Non-pigmented ciliary epithelial cell (primary cell): Measurements from ENCODE around the gene HNF4A.

ENCODE experiments used
- DNase-seq: peaks from one replicate; pipeline ENCODE4 v3.0.0-alpha.2; 2010; ENCODE audit warnings: low read depth

The HNF4A gene

GRCh38 chr20:44445742-44446710 lies 90.5 kb downstream of the HNF4A start:
- no peak for DNase-seq

GRCh38 chr20:44447827-44448419 lies 92.4 kb downstream of the HNF4A start:
- DNase-seq: no peak

- DNase-seq: no peak
Measured at GRCh38 chr20:44448753-44449546, 93.5 kb downstream of the HNF4A start.

DNA sequence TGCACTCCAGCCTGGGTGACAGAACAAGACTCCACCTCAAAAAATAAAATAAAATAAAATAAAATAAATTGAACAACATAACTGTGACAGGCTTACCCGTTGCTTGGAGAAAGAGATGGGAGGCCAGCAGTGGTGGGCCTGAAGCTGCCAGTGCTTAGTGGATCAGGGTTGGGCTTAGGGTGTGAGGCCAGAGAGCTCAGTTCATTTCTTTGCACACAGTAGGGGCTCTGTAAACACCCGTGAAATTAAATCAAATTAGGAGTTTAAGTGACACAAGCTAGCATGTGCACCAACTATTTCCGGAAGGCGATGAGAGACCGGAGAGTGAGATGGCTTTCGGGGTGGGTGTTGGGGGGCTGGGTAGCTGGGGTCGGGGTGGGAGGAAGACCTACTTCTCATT lies 94.4 kb downstream of the HNF4A start:
- no peak for DNase-seq

- no peak for DNase-seq
Measured at GRCh38 chr20:44450281-44450889, 94.9 kb downstream of the HNF4A start.

- DNase-seq: no peak
Measured at GRCh38 chr20:44450903-44451450, 95.5 kb downstream of the HNF4A start.

GRCh38 chr20:44454306-44454963 lies 98.9 kb downstream of the HNF4A start:
- no peak for DNase-seq

DNA sequence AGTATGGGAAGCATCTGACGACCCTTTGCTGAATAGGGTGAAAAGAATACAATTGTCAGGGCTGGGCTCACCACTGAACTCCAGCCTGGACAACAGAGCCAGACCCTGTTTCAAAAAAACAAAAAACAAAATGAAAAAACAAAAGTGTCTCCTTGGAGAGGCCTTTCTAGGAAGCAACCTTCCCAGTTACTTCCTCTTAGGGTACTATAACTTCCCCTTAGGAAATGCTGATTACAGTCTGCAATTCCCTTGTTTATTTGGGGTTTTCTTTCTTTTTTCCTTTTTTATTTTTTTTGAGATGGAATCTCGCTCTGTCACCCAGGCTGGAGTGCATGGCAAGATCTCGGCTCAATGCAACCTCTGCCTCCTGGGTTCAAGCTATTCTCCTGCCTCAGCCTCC lies 99.6 kb downstream of the HNF4A start:
- no peak for DNase-seq

DNA sequence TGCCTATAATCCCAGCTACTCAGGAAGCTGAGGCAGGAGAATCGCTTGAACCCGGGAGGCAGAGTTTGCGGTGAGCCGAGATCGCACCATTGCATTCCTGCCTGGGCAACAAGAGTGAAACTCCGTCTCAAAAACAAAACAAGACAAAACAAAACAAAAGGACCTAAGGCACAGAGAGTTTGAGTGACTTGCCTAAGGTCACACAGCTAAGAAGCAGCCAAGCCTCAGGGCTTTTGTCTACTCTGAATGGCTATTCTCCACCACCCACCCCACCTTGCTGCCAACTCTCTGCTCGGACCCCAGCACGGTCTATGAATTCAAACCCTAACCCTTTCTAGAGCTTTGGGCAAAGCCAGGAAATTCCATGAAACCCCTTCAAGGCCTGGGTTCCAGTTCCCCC lies 101.1 kb downstream of the HNF4A start:
- DNase-seq: no peak

DNA sequence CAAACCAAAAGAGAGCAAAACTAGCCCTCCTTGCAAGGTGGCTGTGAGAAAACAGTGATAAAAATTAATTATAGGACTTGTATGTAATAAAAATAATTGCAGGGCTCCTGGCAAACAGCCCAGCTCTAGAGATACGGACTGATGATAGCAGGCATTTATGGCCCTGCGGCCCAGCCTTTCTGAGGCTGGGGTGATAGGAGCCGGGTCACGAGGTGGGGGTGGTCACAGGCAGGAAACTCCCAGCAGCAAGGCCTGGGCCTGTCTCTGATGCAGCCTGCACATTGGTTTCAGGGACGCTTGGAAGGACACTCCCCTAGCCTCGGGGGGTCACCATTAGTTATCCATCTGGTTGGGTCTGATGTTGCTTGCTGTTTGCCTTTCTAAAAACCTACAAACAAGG lies 101.5 kb downstream of the HNF4A start:
- no peak for DNase-seq

GRCh38 chr20:44459271-44459670 lies 103.8 kb downstream of the HNF4A start:
- no peak for DNase-seq

DNA sequence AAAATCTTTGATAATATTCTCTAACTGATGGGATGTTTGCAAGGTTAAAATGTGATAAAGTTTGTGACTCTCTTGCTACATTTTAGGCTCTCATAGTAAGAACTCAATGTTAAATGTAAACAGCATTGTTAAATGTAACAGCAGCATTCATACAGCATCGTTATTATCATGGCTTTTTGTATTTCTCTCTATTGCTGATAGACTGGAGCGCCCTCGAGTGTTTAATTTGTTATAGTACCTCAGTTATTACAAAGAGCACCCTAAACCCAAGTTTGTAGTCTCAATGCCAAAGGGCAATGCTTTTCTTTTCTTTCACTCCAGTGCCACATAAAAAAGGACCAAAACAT lies 105.3 kb downstream of the HNF4A start:
- no peak for DNase-seq

- no peak for DNase-seq
Measured at GRCh38 chr20:44461142-44461802, 105.8 kb downstream of the HNF4A start.

- DNase-seq: no peak
Measured at GRCh38 chr20:44461803-44462174, 106.3 kb downstream of the HNF4A start.

DNA sequence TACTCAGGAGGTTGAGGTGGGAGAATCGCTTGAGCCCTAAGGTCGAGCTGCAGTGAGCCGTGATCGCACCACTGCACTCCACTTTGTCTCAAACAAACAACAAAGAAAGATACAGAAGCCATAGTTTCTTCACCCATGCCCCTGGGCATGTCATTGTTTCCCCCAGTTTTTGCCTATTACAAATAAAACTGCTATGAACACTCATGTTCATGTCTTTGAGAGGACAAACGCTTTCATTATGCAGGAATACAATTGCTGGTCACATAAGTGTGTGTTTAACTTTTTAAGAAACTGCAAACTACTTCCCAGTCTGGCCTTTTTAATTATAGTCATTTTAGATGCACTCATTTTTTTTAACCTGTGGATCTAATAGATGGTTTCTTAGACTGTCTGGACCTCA lies 108.0 kb downstream of the HNF4A start:
- no peak for DNase-seq

DNA sequence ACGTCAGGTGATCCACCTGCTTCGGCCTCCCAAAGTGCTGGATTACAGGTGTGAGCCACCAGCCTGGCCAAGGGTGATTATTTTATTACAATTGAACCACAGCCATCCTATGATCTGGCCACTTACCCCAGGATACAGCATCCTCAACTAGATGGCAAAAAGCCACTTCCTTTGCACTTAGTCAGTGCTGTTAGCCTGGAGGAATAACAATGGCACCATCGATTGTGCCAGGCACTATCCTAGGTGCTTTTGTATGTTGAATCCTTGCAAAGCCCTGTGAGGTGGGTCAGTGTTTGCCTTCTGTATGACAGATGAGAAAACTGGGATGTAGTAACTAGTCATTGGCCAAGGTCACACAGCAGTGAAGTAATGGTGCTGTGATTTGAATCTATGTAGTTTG lies 109.0 kb downstream of the HNF4A start:
- no peak for DNase-seq

- no peak for DNase-seq
Measured at GRCh38 chr20:44465001-44465560, 109.6 kb downstream of the HNF4A start.

DNA sequence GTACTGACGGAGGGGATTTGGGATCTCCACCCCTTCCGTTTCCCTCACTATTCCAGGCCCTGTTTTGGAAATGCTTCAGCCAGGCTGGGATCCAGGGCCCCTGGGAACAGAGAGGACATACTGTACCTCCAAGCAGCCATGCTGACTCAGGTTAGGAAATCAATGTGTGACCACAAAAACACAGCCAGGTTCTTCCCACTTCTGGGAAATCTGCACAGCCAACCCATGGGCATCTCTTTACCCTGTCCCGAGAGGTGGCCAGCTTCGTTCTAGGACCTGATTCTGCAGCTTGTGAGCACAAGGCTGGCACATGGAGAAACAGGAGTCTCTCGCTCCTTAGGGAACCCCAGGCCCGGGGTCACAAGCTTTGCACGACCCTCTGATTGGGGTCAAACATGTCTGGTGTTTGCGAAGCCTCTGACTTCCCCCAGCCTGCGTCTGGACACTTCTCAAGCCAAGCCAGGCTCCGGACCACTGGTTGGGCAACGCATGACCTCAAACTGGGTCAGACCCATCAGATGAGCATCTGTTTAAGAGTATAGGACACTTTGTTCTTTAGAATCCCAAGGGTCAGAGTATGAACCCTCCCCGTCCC lies 111.9 kb downstream of the HNF4A start:
- no peak for DNase-seq

DNA sequence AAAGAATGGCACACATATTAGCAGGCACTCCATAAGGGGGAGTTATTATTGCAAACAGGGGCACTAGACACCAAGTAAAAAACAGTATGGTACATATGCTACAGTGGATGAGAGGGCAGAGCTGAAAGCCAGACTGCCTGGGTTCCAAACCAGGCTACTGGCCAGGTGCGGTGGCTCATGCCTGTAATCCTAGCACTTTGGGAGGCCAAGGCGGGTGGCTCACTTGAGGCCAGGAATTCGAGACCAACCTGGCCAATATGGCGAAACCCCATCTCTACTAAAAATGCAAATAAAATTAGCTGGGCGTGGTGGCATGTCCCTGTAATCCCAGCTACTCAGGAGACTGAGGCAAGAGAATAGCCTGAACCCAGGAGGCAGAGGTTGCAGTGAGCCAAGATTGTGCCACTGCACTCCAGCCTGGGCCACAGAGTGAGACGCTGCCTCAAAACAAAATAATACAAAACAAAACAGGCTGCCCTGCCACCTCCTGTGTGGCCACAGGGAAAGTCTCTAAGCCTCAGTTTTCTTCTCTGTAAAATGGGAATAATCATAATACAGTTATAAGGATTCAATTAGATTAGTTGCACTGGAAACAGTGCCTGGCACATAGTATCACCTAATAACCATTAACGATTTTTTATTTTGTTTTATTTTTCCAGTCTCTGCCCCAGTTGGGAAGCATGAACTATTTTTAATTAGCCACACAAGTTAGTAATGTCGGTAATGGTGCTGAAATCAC lies 112.7 kb downstream of the HNF4A start:
- DNase-seq: no peak

- no peak for DNase-seq
Measured at GRCh38 chr20:44470327-44470726, 114.8 kb downstream of the HNF4A start.
